GM18909 (cell line): ENCODE data around the gene ST8SIA5.

Source experiments
- ATAC-seq: cut with Tn5 transposase; IDR thresholded peaks from one replicate; pipeline ENCODE4 v1.9.1; 2021; ENCODE audit warnings: mild to moderate bottlenecking; ENCODE audit not compliant: unreplicated experiment, poor library complexity

ST8SIA5 gene

GRCh38 chr18:46748466-46748865, 8.4 kb downstream of the ST8SIA5 start:
- ATAC-seq, result no peak

GRCh38 chr18:46740046-46740445, 16.8 kb downstream of the ST8SIA5 start:
- no peak for ATAC-seq

- no peak for ATAC-seq
Measured at GRCh38 chr18:46738491-46738890, 18.4 kb downstream of the ST8SIA5 start.

GRCh38 chr18:46736736-46737135, 20.1 kb downstream of the ST8SIA5 start:
- no peak for ATAC-seq

- no peak for ATAC-seq
Measured at GRCh38 chr18:46736135-46736534, 20.7 kb downstream of the ST8SIA5 start.

- ATAC-seq, result no peak
Measured at GRCh38 chr18:46734981-46735380, 21.9 kb downstream of the ST8SIA5 start.

- no peak for ATAC-seq
Measured at GRCh38 chr18:46733872-46734271, 23.0 kb downstream of the ST8SIA5 start.

- ATAC-seq, result no peak
Measured at GRCh38 chr18:46732801-46733200, 24.1 kb downstream of the ST8SIA5 start.

- no peak for ATAC-seq
Measured at GRCh38 chr18:46732201-46732600, 24.7 kb downstream of the ST8SIA5 start.

- ATAC-seq, result no peak
Measured at GRCh38 chr18:46731316-46731715, 25.5 kb downstream of the ST8SIA5 start.

- ATAC-seq, result no peak
Measured at GRCh38 chr18:46728219-46728930, 28.5 kb downstream of the ST8SIA5 start.

- ATAC-seq, result no peak
Measured at GRCh38 chr18:46727177-46727576, 29.7 kb downstream of the ST8SIA5 start.

GRCh38 chr18:46725310-46725709, 31.5 kb downstream of the ST8SIA5 start:
- ATAC-seq, result no peak

GRCh38 chr18:46723856-46724415, 32.9 kb downstream of the ST8SIA5 start:
- no peak for ATAC-seq

- no peak for ATAC-seq
Measured at GRCh38 chr18:46722051-46722450, 34.8 kb downstream of the ST8SIA5 start.

- ATAC-seq, result no peak
Measured at GRCh38 chr18:46721331-46721730, 35.5 kb downstream of the ST8SIA5 start.

- ATAC-seq, result no peak
Measured at GRCh38 chr18:46720521-46720920, 36.3 kb downstream of the ST8SIA5 start.

- ATAC-seq, result no peak
Measured at GRCh38 chr18:46720092-46720491, 36.8 kb downstream of the ST8SIA5 start.

- ATAC-seq, result no peak
Measured at GRCh38 chr18:46719388-46719787, 37.5 kb downstream of the ST8SIA5 start.

GRCh38 chr18:46718501-46719341, 38.1 kb downstream of the ST8SIA5 start:
- ATAC-seq, result no peak

- ATAC-seq, result no peak
Measured at GRCh38 chr18:46716827-46717226, 40.0 kb downstream of the ST8SIA5 start.
